ENCODE data around the gene LTBP1.
A peak's percentile ranks its signal among the peaks of the same experiment; 100 is the strongest.
"Not testable (repeated sequence)": the region's sequence is repeated elsewhere in the genome, so short reads cannot be mapped to it uniquely, and the experiment has no call there.

Gene LTBP1

DNA sequence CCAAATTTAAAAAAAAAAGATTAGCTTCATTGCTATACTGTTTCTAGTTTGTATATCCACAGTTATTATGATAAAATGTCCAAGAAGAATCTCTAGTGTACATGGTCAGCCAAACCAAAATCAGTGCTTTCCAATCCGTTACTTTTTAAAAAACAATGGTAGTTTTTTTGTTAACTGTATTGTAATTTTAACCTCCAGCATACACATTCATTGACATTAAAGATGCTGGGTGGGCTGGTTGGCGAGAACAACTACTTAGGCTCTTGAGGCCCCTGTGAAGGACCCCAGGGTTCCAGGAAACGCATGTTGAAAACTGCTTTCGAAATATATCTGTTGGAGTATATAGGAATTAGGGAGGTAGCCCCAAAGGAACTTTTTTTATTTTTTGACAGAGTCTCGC is 422.4 kb downstream of the LTBP1 start:
- no peak for DNase-seq

DNA sequence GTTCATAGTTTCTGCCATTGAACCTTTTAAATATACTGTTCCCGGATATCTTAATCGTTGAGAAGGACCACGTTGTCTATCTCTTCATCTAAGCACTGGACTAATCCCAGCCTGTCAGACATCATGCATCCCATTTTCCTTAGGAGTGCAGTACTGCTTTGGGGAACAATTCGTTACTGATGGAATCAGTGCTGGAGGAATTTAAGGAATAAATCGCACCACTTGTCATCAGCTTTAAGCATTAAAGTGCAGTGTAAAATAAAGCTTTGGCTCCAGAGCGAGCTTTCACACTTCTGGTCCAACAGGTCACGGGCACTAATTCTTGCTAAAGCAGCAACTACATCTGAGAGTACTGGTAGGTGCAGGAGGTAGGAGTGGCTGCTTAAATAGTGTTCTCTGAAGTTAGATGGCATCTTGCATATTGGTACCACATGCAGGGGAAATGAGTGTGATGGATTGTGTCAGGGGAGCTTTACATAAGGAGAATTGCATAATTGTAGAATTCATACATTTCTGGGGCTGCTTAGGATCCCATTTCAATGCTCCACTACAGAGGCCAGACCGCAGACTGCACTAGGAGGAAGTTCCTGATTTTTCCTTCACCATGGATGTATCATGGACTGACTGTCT is 424.0 kb downstream of the LTBP1 start:
- DNase-seq: no peak

DNA sequence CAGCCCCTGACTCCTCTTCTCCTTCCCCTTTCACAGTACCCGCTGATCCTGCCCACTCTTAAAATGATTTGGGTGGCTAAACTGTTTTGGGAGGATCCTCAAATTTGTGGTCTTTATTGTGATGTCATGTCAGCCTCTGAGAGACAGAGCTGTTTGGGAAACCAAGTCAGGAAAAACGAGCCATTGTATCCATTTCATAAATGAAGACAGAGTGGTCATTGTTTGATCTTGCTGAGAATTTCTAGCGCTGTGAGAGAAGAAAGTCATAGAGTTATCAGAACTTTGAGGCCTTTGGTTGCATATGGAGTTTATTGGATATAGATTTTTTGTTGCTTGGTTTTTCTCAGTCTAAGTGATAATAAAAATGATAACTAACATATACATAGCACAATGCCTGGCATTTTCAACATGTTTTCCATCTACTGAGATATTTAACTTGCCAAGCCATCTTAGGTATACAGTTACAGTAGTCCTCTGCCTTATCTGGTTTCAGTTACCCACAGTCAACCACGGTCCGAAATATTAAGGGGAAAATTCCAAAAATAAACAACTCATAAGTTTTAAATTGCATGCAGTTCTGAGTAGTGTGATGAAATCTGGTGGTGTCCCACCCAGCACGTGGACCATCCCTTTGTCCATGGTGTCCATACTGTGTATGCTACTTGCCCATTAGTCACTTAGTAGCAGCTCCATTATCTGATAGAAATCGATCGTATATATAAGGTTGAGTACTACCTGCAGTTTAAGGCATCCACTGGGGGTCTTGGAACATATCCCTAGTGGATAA is 424.7 kb downstream of the LTBP1 start:
- no peak for DNase-seq

DNA sequence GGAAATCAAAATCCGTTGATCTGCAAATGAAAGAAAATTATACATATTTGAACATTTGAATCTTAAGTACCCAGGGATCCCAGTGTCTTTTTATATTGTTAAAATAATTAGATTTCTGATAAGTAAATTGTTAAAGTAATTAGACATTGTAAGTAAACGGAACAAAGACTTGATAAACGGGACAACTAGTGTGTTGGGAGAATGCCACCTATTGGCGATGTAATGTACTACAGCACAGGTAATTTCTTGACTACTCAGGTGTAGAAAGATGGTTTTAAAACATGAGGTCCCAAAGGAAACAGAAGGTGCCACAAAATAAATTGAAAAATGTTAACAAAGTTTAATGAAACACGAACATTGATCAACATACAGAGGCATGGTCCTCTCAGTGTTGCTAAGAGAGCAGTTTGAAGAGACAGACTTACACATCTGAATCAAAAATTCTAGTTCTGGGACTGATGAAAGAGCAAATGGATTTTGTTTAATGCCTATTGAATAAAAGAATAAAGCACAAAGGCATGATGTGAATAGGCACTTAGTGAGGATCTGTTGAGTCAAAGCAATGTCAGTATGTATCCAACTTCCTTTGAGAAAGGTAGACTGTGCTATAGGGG is 426.3 kb downstream of the LTBP1 start:
- no peak for DNase-seq

DNA sequence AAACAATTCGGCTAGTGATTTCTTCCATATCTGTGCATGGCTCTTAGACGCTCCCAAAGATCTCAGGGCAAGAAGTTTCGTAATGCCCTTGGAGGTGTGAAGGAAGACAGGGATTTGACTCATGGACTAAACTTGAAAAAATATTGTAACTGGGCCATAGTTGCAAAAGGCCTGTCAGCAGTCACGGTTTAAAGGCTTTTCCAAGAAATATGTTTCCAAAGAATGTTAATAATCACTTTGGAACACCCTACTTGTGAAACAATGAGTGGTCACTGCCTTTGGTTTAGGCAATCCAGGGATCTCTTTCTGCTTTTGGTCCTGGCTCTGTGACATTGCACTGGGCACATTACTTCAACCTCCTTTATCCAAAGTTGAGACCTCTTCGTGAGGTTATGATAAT is 427.2 kb downstream of the LTBP1 start:
- no peak for DNase-seq

DNA sequence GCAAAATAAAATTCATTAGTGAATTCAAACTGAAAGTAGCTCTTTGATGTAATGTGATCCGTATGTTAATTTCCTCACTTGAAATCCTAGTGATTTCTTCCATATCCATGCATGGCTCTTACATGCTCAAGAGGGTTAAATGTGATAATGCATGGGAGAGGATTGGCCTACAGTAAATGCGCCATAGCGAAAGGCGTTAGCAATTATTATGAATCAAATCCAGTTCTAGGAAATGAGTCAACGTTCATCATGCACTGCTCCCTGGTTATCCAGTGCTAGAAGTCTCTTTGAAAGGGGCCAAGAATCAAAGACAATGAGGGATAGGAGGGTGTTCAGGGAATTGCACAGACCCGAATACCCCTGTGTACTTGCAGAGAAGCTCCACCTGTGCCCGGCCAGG is 428.3 kb downstream of the LTBP1 start:
- DNase-seq: no peak

DNA sequence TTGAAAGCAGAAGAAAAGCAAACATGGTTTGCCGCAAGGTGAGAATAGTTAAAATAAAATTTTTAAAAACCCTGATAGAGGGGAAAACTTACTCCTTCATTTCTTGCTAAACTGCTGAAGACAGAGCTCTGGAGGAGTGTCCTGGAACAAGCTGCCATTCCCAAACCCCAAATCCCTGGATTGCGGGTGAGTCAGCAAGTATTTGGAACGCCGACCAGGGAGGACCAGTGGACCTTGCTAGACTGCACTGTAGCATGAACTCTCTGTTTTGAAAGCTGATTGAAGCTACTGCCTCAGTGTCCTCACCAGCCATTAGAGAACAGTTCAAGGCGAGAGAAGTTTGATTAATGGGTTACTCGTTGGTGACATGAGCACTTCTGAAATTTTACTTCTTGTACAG is 430.3 kb downstream of the LTBP1 start:
- DNase-seq: no peak

DNA sequence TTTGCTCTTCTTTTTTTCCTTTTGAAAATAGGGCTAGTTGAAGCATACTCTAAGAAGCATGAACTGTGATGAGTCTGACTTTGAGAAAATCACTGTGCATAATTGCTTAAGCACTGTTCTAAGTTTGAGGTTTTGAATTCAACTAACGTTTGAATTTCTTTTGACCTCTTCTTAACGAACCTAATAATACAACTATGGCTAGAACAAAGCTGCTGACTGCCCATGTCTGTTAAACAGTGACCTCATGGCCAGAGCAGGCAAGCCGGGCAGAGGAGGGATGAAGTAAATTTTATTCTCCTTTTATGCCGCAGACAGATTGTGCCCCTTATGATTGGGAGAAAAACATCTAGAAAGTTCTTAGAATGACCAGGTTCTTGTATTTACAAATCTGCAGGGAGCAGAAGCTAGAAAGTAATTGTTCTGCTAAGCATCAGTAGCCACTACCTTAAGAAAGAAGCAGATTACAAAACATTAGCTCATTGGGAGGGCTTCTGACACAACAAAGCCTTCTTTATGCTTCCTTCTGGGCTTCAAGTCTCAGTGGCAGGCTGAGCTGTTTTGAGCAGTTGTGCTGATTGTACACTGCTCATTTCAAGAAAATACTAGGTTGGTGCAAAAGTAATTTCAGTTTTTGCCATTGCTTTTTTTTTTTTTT is 431.9 kb downstream of the LTBP1 start:
- no peak for DNase-seq

DNA sequence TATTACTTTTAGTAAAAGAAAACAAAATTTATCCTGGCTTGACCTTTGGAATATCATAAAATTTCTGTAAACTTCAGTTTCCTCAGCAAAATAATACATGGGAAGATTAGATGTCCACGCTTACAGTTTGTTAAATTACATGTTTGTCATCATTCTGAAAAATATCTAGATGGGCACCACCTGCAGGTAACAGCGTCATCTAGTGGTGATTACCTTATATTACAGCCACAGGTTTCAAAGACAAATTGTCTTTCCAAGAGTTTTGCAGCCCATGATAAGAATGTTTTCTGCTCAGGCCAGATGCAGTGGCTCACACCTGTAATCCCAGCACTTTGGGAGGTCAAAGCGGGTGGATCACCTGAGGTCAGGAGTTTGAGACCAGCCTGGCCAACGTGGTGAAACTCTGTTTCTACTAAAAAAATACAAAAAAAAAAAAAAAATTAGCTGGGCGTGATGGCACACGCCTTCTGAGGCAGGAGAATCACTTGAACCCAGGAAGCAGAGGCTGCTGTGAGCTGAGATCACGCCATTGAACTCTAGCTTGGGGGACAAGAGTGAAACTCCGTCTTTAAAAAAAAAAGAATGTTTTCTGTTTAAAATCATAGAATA is 433.4 kb downstream of the LTBP1 start:
- no peak for DNase-seq

DNA sequence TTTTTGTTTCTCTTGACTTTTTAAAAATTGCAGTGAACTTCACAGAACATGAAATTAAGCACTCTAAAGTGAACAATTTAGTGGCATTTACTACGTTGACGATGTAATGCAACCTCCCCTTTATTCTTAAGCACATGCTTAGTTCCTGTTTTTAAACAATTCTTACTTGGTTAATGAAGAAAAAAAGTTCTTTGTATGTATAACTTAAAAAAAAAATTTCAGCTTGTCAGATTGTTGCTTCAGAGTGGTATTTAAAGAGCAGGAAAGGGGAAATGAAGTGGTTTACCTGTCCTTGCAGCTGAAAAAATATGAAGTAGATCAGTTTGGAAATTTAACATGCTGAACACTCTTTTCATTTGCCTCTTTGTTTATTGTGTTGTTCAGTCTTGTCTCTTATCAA is 434.0 kb downstream of the LTBP1 start:
- no peak for DNase-seq

DNA sequence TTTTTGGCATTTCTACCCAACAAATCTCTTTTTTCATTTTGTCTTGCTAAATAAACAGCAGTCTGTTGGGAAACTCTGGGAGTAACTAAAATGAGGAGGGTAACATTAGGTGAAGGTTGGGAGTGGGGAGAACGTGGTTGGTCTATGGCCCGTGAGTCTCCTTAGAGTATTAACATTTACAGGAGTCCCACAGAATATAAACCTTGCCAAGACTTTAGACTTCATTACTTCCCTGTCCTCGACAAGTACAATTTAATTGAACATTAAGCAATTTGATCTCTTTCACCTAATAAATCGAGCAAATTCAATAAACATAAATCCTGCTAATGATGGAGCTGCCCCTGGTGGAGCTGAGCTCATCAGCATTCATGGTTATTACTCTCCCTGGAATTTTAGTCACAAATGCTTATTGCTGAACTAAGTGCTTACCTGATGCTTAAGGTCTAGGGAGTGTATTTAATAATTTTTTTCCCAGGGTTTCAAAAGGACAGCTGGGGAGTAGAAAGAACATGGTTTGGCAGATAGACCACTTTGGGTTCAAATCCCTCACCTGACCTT is 434.6 kb downstream of the LTBP1 start:
- no peak for DNase-seq

DNA sequence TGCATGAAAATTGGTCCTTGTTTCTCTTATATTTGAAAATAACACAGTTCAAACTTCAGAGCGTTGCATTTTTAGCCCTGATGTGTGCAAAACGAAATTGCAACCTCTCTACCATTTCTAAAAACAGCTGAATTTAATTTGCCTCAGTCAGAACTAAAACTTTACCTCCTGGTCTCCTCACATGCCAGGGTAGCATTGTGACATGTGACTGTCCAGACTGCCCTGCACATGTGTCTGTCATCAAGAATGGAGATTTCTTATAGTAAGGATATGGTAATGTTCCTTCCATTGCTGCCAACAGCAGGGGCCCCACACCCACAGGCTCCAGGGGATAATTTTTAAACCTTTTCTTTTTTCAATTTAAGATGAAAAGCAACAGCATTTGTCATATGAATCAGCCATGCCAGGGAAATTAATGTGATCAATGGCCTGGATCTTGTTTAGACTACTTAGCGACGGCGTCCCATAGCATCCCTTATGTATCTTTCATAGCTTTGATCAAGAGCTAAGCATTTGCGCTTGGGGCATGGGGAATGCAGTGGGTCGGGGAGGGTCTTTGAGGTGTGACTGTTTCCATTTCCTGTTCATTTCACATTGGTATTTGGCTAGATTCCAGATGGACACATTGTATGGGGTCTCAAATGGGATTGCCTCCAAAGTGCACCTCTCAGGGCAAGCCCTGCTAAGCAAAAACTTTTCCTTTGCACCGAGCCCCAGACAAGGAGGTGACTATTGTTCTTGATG is 437.3 kb downstream of the LTBP1 start:
- DNase-seq: no peak

DNA sequence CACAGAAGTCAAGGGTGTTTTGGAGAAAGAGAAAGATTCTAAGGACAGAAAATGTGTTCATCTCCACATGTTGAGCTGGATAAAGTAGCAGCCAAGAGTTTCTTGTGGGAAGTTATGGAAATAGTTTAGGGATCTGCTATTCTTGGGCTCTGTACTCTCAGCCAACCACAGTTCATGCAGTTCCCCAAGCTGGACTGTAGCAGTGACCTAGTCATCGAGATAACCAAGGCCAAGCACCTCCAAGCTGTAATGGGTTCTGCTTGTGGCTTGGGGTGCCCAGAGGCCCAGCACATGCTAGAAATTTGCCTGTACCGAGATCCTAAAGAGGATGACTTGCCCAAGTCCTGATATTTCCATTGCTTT is 437.8 kb downstream of the LTBP1 start:
- DNase-seq: no peak

DNA sequence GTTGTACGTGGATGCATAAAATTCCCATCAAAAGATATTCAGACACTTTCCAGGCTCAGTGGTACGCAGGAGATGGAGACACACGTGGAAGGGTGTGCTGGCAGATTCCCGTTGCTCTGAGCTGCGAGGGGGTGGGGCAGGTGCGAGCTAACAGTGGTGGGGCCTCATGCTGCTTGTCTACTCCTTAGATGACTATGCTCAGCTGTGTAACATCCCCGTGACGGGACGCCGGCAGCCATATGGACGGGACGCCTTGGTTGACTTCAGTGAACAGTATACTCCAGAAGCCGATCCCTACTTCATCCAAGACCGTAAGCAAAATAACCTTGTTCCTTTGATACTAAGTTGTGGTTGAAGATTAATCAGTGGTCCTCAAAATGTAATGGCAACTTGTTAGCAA is 442.2 kb downstream of the LTBP1 start:
- no peak for DNase-seq

DNA sequence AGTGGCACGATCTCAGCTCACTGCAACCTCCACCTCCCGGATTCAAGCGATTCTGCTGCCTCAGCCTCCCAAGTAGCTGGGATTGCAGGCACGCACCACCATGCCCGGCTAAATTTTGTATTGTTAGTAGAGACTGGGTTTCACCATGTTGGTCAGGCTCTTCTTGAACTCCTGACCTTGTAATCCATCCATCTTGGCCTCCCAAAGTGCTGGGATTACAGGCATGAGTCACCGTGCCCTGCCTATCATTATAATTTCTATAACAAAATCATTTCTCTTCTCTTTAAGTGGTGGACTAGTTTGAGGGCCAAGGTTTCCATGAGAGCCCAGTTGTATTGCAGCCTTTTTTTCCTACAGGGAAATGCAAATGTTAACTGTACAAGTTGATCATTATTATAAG is 442.9 kb downstream of the LTBP1 start:
- not testable (repeated sequence) for DNase-seq

DNA sequence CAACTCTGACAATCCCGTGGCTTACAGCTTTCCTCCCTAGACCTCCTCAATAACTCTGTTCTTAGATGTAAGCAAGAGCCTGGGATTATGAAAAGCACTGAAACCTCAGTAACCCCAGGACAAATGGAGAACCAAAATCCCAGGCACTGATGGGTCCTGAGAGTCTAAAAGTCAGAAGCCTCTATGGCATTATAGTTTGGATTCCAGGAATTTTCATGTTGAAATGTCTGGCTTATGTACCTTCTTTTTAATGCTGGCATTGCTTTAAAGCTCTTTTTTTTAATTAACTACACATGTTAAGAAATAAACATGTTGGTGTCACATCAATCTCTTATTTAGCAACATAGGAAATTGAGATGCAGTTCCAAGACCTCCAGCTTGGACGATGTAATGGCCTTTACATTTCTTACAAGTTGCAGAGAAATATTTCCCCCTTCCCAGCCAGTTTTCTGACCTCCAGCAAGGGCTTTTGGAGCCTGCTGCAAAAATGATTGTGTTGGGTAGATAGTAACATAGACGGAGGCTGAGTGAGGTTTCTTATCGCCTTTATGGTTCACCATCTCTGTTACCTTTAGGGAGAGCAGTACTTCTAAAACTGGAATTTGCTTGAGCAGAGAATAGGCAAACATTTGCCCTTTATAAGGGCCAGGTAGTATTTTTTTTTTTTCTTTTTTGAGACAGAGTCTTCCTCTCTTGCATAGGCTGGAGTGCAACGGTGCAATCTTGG is 444.9 kb downstream of the LTBP1 start:
- no peak for DNase-seq

DNA sequence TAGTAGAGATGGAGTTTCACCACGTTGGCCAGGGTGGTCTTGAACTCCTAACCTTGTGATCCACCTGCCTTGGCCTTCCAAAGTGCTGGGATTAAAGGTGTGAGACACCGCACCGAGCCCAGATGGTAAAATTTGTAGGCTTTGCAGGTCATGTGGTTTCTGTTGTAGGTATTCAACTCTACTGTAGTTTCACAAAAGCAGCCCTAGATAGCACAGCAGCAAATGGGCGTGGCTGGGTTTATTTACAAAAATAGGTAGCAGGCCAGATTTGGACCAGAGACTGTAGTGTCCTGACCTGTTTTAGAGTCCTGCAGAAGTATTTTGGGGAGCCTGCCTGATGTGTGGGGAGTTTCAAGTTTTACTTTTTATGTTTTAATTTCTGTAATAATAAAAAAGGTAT is 445.6 kb downstream of the LTBP1 start:
- DNase-seq: no peak

DNA sequence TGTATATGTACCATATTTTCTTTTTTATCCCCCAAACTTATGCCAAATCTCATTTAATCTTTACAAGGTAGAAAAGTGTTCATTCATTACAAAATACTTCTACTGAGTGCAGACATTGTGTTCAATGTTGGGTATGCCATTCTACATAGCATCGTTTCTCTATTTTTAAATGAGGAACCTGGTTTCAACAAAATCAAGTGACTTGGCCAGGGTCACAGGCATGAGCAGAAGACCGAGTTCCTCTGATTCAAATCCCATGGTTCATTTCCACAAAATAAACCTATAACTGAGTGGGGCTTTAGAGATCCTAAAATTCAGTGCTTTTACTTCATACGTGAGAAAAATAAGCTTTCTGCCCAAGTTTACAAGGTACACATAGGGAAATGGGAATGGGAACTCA is 448.3 kb downstream of the LTBP1 start:
- no peak for DNase-seq

DNA sequence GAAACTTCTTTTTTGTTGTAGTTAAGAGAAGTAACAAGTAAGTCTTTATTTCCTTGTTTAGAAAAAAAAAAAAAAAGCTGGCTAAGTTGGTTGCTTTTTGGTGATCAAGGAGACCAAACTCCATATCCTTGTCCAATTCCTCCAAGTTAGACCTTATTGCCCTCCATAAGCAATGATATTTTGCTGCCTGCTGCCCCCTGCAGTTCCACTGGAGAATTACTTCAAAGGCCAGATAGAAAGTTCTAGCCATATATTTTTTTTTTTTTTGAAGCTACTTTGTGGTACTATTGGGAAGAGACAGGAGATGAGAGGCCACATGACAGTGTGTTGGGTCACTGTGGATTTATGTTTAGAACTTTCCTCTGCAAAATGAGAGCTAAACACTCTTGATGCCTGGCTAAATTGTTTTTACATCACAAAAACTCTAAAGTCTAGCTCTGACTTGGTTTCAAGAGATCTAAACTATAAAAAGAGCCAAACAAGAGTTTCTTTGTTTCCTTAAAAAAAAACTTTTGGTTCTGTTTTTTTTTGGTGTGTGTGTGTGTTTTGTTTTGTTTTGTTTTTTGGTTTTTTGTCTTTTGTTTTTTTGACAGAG is 449.0 kb downstream of the LTBP1 start:
- peak; percentile 10 for DNase-seq

DNA sequence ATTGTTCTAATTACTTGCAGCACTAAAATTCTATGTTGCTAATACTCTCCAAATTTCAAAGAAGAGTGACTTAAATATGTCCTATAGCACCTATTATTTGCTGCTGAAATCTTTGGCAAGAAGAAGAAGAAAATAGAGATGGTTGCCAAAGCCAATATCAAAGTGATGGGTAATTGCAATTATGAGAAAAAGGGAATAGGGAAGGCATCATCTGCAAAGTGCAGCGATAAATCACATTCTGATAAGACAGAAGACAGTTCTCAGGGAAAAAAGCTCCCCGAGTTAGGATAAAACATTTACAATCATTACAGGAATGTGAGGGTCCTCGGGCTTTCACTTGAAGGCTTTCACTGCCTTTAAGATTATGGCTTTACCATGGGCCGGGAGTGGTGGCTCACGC is 457.6 kb downstream of the LTBP1 start:
- DNase-seq: no peak

DNA sequence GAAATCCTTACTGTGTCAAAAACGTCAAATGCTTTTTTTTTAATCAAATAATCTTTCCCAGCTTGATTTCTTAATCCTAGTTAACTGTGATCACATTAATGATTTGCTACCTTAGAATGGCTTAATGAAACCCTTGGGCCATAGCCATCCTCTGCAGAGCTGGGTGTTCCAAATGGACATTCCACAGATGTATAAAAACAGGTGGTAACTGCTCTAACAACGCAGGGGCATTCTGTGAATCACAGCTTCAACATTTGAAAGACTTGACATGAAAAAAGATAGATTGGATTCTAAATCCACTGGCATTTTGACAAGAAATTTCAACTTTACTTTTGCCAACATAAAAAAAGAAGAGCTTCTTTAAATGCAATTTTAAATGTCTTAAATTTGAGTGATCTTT is 459.9 kb downstream of the LTBP1 start:
- no peak for DNase-seq

Data from T1000 (cell line).